Measurements from ENCODE around the gene OCA2.
"Not testable (repeated sequence)": the region's sequence is repeated elsewhere in the genome, so short reads cannot be mapped to it uniquely, and the experiment has no call there.

DNA sequence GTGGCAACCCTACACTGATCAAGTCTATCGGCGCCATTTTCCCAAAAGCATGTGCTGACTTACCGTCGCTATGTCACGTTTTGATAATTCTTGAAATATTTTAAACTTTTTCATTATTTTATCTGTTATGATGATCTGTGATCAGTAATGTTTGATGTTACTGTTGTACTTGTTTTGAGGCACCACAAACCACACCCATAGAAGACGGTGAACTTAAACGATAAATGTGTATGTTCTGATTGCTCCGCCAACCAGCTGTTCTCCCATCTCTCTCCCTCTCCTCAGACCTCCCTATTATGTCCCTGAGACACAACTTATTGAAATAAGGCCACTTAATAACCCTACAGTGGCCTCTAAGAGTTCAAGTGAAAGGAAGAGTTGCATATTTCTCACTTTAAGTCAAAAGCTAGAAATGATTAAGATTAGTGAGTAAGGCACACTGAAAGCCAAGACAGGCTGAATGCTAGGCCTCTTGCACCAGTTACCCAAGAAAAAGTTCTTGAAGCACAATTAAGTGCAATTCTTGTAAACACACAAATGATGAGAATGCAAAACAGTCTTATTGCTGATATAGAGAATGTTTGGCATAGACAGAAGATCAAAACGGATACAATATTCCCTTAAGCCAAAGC is 38.4 kb upstream of the OCA2 start:
- not testable (repeated sequence) for TF ChIP-seq POLR2AphosphoS5 (IDR thresholded peaks at IDR 0.05)
- TF ChIP-seq, protein P1, sequence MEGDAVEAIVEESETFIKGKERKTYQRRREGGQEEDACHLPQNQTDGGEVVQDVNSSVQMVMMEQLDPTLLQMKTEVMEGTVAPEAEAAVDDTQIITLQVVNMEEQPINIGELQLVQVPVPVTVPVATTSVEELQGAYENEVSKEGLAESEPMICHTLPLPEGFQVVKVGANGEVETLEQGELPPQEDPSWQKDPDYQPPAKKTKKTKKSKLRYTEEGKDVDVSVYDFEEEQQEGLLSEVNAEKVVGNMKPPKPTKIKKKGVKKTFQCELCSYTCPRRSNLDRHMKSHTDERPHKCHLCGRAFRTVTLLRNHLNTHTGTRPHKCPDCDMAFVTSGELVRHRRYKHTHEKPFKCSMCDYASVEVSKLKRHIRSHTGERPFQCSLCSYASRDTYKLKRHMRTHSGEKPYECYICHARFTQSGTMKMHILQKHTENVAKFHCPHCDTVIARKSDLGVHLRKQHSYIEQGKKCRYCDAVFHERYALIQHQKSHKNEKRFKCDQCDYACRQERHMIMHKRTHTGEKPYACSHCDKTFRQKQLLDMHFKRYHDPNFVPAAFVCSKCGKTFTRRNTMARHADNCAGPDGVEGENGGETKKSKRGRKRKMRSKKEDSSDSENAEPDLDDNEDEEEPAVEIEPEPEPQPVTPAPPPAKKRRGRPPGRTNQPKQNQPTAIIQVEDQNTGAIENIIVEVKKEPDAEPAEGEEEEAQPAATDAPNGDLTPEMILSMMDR (IDR thresholded peaks at IDR 0.05), result not testable (repeated sequence)
